Large intestine (tissue), 3 donors: ENCODE results near the gene POLDIP2. TPM values are rescaled to one million over a fixed set of nuclear protein-coding genes. Genes with fewer than 3 reads are reported as not detected.

Source experiments
- DNase-seq, 2 donors: peaks; one replicate each; pipeline versions ENCODE4 v3.0.0 to v3.0.0-alpha.2; 2013
- H3K27ac ChIP-seq: one replicate; pipeline ENCODE4 v1.5.1; 2013; ENCODE audit warnings: low read length
- H3K27me3 ChIP-seq: 2 replicates; pipeline ENCODE4 v1.6.1; 2013; ENCODE audit warnings: low read length; ENCODE audit not compliant: control insufficient read depth, insufficient read depth
- H3K36me3 ChIP-seq: 2 replicates; pipeline ENCODE4 v1.6.1; 2013; ENCODE audit warnings: low read length; ENCODE audit not compliant: control insufficient read depth, insufficient read depth
- H3K4me1 ChIP-seq: one replicate; pipeline ENCODE4 v1.6.1; 2013; ENCODE audit warnings: low read length; ENCODE audit not compliant: control insufficient read depth, insufficient read depth
- H3K4me3 ChIP-seq: one replicate; pipeline ENCODE4 v1.5.1; 2013; ENCODE audit warnings: low read length
- H3K9me3 ChIP-seq: one replicate; pipeline ENCODE4 v1.6.1; 2013; ENCODE audit warnings: mild to moderate bottlenecking, low read depth, low read length, moderate library complexity; ENCODE audit not compliant: control insufficient read depth
- WGBS: methylation state at CpG from one replicate; pipeline ENCODE4 v1.1.5; 2013; ENCODE audit warnings: low lambda C conversion rate; ENCODE audit not compliant: insufficient coverage; 5-methylcytosine and 5-hydroxymethylcytosine counted together
- polyA plus RNA-seq: library from polyadenylated mRNA; unstranded; fragments of 120-200 nt; gene quantifications from one replicate; pipeline ENCODE4 v1.2.1, GENCODE V29; 2013

Gene POLDIP2
- polyA plus RNA-seq, 1 donor: 68.2 TPM

- Histone ChIP-seq H3K36me3 (no peaks in the 10 kb centered on the region), H3K27me3 (peaks cover 4% of the 10 kb centered on the region), H3K9me3 (no peaks in the 10 kb centered on the region), H3K4me3 (no peak overlapping the region), H3K4me1 (peaks cover 35% of the 10 kb centered on the region), H3K27ac (no peak overlapping the region)
- WGBS: no CpG with 5 or more reads among the region's 6 CpGs
- no peak for DNase-seq
Observed at GRCh38 chr17:28372945-28373274, 15.6 kb upstream of the POLDIP2 start.

- peaks cover 38% of the 10 kb centered on the region for H3K4me1 ChIP-seq
- WGBS: no CpG with 5 or more reads among the region's 53 CpGs
- H3K9me3 ChIP-seq: no peaks in the 10 kb centered on the region
- peak overlapping the region; percentile 21 for H3K4me3 ChIP-seq
- no peaks in the 10 kb centered on the region for H3K36me3 ChIP-seq
- no peak for DNase-seq
- H3K27ac ChIP-seq: no peak overlapping the region
- H3K27me3 ChIP-seq: peaks cover 4% of the 10 kb centered on the region
Observed at GRCh38 chr17:28372203-28372944, 15.0 kb upstream of the POLDIP2 start.

GRCh38 chr17:28371245-28372202, 14.2 kb upstream of the POLDIP2 start, which contains the start of gene SARM1:
SARM1 (plus strand) TSS chr17:28371694; CDS start chr17:28372033, 339 bp downstream.
- DNase-seq: peak; percentile 78
- peaks cover 4% of the 10 kb centered on the region for H3K27me3 ChIP-seq
- WGBS: 0% methylated on average over 1 of the region's 80 CpGs
- peak within 1 kb of the TSS; percentile 40 for H3K4me3 ChIP-seq
- H3K4me1 ChIP-seq: peaks cover 38% of the 10 kb centered on the region
- no peaks in the 10 kb centered on the region for H3K9me3 ChIP-seq
- H3K27ac ChIP-seq: peak within 1 kb of the TSS; percentile 20
- no peaks in the 10 kb centered on the region for H3K36me3 ChIP-seq

GRCh38 chr17:28370744-28371103, 13.4 kb upstream of the POLDIP2 start:
- Histone ChIP-seq H3K36me3 (no peaks in the 10 kb centered on the region), H3K27ac (peak overlapping the region; percentile 20), H3K27me3 (peaks cover 4% of the 10 kb centered on the region), H3K4me1 (peaks cover 38% of the 10 kb centered on the region), H3K4me3 (no peak overlapping the region), H3K9me3 (no peaks in the 10 kb centered on the region)
- DNase-seq: no peak
- no CpG with 5 or more reads among the region's 1 CpG for WGBS

DNA sequence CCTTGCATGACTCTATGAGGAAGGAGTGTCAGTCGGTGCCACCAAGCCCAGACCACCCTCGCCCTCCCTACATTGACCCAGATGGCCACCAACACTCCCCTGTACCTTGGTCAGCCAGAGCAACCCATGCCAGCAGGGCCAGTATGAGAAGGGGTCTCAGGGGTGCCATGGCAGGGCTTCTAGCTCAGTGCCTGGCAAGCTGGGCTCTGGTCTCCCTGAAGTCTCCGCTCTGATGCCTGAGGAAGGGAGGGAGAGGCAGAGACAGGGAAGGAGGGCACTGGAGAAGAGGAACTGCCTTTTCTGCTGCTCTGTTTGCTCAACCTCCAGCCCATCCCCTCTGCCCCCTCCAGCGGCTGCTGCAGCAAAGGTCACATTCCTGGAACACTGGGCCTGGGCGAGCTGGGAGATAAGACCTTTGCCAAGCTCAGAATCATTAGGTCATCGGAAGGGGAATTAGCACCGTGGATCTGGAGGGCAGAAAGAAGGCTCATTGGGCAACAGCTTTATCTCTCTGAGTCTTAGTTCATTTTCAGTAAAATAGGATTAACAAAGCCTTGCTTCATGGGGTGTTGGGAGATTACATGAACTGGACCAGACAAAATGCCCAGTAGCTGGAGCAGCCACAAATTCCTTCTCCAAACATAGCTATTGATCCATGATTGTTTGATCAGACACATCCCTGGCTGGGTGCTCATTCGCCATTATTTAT, 12.9 kb upstream of the POLDIP2 start, which contains the start of gene VTN:
Gene VTN (minus strand): TSS at position 273 of the 709 bp plus-strand sequence. CDS start 104 bp downstream, at position 169.
- Histone ChIP-seq H3K9me3 (no peaks in the 10 kb centered on the region), H3K27me3 (peaks cover 4% of the 10 kb centered on the region), H3K4me1 (peaks cover 38% of the 10 kb centered on the region), H3K27ac (peak within 1 kb of the TSS; percentile 45), H3K36me3 (no peaks in the 10 kb centered on the region), H3K4me3 (no peak within 1 kb of the TSS)
- WGBS: no CpG with 5 or more reads among the region's 8 CpGs
- DNase-seq: peak; percentile 57 to 68

DNA sequence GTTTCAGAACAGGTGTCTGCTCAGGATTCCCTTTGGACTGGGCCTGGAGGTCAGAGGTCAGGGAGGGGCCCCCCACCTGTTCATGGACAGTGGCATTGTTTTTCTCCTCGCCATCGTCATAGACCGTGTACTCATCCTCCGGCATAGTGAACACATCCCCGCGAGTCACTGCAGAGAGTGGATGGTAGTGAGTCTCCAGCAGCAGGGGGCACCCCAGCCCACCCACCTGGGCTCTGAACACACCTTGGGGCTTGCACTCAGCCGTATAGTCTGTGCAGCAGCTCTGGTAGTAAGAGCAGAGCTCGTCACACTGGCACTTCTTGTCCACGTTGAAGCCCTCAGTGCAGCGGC, 12.3 kb upstream of the POLDIP2 start:
- H3K4me3 ChIP-seq: no peak overlapping the region
- H3K36me3 ChIP-seq: peaks cover 4% of the 10 kb centered on the region
- WGBS: no CpG with 5 or more reads among the region's 10 CpGs
- DNase-seq: no peak
- H3K4me1 ChIP-seq: peaks cover 38% of the 10 kb centered on the region
- H3K27ac ChIP-seq: peak overlapping the region; percentile 45
- peaks cover 4% of the 10 kb centered on the region for H3K27me3 ChIP-seq
- no peaks in the 10 kb centered on the region for H3K9me3 ChIP-seq

DNA sequence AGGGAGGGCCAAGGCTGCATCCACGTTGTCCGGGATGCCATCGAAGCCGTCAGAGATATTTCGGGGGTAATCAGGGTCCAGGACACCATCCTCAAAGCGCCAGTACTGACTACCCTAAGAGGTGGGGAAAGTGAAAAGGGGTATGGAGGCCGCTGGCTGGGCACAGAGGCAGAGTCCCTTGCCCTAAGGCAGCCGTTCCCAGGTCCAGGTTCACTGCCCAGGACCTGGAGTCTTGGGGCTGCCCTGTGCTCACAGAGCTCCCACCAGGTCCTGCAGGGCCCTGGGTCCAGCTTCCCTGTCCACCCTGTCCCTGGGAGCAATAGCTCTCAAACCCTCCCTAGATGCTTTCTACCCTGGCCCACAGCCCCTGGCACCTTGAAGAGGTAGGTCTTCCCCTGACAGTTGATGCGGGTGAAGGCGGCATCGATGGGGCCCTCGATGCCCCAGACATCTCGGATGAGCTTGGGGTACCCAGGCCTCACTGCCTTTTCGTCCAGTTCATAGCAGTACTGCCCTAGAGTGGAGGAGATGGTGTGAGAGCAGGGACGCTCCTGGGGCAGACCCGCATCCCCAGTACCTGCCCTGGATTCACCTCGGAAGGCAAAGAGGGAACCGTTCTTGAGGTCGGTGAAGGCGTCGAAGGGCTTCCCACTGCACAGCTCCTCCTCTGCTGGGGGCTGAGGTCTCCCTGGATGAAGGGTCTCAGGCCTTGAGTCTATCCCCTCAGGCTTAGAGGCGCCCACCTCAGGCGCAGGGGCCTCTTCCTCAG, 11.8 kb upstream of the POLDIP2 start:
- Histone ChIP-seq H3K4me1 (peaks cover 38% of the 10 kb centered on the region), H3K36me3 (peaks cover 6% of the 10 kb centered on the region), H3K9me3 (no peaks in the 10 kb centered on the region), H3K27me3 (peaks cover 4% of the 10 kb centered on the region), H3K4me3 (no peak overlapping the region), H3K27ac (no peak overlapping the region)
- DNase-seq: no peak
- no CpG with 5 or more reads among the region's 23 CpGs for WGBS

GRCh38 chr17:28368306-28368831, 11.0 kb upstream of the POLDIP2 start:
- peaks cover 4% of the 10 kb centered on the region for H3K27me3 ChIP-seq
- H3K4me1 ChIP-seq: peaks cover 38% of the 10 kb centered on the region
- H3K36me3 ChIP-seq: peaks cover 13% of the 10 kb centered on the region
- H3K9me3 ChIP-seq: no peaks in the 10 kb centered on the region
- no CpG with 5 or more reads among the region's 5 CpGs for WGBS
- peak in 1 of 2 donors; percentile 53 for DNase-seq
- no peak overlapping the region for H3K27ac ChIP-seq
- no peak overlapping the region for H3K4me3 ChIP-seq

GRCh38 chr17:28367641-28368305, 10.4 kb upstream of the POLDIP2 start:
- Histone ChIP-seq H3K27ac (no peak overlapping the region), H3K4me3 (no peak overlapping the region), H3K9me3 (no peaks in the 10 kb centered on the region), H3K36me3 (peaks cover 19% of the 10 kb centered on the region), H3K27me3 (peaks cover 2% of the 10 kb centered on the region), H3K4me1 (peaks cover 36% of the 10 kb centered on the region)
- no CpG with 5 or more reads among the region's 21 CpGs for WGBS
- no peak for DNase-seq
